ENCODE measurements around the gene COX15.

- TF ChIP-seq CTCF (IDR thresholded peaks at IDR 0.05): no peak
- no peak for TF ChIP-seq POLR2AphosphoS5 (IDR thresholded peaks at IDR 0.05)
- no peak for TF ChIP-seq POLR2A (IDR thresholded peaks at IDR 0.05)
Measured at GRCh38 chr10:99766302-99766681, 34.4 kb upstream of the COX15 start.

All from stomach (tissue), 4 donors.